Measurements from ENCODE around the gene FRAS1.

- TF ChIP-seq CTCF (IDR thresholded peaks at IDR 0.05) (no peak), POLR2A (IDR thresholded peaks at IDR 0.05) (no peak)
These were observed 508.8 kb downstream of the FRAS1 start for GRCh38 chr4:78565971-78566372.
